Measurements from ENCODE around the gene CENPP.

Gene CENPP

DNA sequence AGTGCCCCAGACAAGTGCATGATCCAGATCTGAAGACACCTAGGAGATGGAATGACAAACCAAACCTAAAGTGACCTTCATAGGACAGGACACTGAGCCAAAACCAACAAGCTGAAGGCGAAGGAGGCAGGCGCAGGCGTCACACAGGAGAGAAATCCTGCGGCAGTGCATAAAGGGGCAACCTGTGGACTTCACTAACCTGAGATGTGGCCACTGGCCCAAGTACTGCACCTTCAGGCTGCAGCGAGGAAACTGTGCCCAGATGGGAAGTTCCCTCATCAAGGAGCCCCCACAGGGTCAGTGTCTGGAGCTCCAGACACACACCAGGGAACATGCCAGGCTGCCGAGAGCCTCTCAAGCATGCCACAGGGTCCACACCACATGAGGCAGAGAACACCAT, 340.5 kb downstream of the CENPP start:
- Histone ChIP-seq H3K4me3 (ENCODE audit: control insufficient read depth in 1 of 7, extremely low read depth in 1 of 7, insufficient read depth in 4 of 7, low read depth in 2 of 7, low read length in 6 of 7) (no peak overlapping the region), H3K36me3 (ENCODE audit: control insufficient read depth in 4 of 4, insufficient read depth in 4 of 4, low read length in 3 of 4) (peaks cover 0 to 22% (median 7%) of the 10 kb centered on the region in 4 experiments), H3K9me3 (ENCODE audit: control extremely low read depth in 1 of 5, control insufficient read depth in 4 of 5, insufficient read depth in 2 of 5, low read depth in 1 of 5, low read length in 4 of 5) (no peaks in the 10 kb centered on the region), H3K27ac (ENCODE audit: insufficient read depth in 1 of 2, low read depth in 1 of 2, low read length in 2 of 2, poor library complexity in 1 of 2, severe bottlenecking in 2 of 2) (no peak overlapping the region), H3K27me3 (replicated peaks in 2 of 5; ENCODE audit: control insufficient read depth in 4 of 5, insufficient read depth in 5 of 5, low read length in 4 of 5) (no peaks in the 10 kb centered on the region), H3K4me1 (ENCODE audit: control extremely low read depth in 1 of 4, control insufficient read depth in 4 of 4, insufficient read depth in 4 of 4, low read length in 3 of 4) (peaks cover 0 to 17% (median 14%) of the 10 kb centered on the region in 4 experiments)
- 97% methylated on average over 6 of the region's 6 CpGs for WGBS (ENCODE audit: insufficient coverage)
- ChIA-PET CTCF (interaction anchor here (1.4 kb wide), 1 partner anchor 124 kb away, joined by 3 read pairs; no protein-coding TSS in a partner anchor), POLR2A (no interaction called here)
- no peak for DNase-seq

- Histone ChIP-seq H3K36me3 (ENCODE audit: control insufficient read depth in 4 of 4, insufficient read depth in 4 of 4, low read length in 3 of 4) (peaks cover 0 to 22% (median 7%) of the 10 kb centered on the region in 4 experiments), H3K27ac (ENCODE audit: insufficient read depth in 1 of 2, low read depth in 1 of 2, low read length in 2 of 2, poor library complexity in 1 of 2, severe bottlenecking in 2 of 2) (no peak overlapping the region), H3K9me3 (ENCODE audit: control extremely low read depth in 1 of 5, control insufficient read depth in 4 of 5, insufficient read depth in 2 of 5, low read depth in 1 of 5, low read length in 4 of 5) (no peaks in the 10 kb centered on the region), H3K27me3 (replicated peaks in 2 of 5; ENCODE audit: control insufficient read depth in 4 of 5, insufficient read depth in 5 of 5, low read length in 4 of 5) (no peaks in the 10 kb centered on the region), H3K4me3 (ENCODE audit: control insufficient read depth in 1 of 7, extremely low read depth in 1 of 7, insufficient read depth in 4 of 7, low read depth in 2 of 7, low read length in 6 of 7) (no peak overlapping the region), H3K4me1 (ENCODE audit: control extremely low read depth in 1 of 4, control insufficient read depth in 4 of 4, insufficient read depth in 4 of 4, low read length in 3 of 4) (peaks cover 0 to 18% (median 16%) of the 10 kb centered on the region in 4 experiments)
- ChIA-PET CTCF (interaction anchor here (1.2 to 1.4 kb wide), 2 partner anchors 43 to 123 kb away, joined by 3 read pairs; no protein-coding TSS in a partner anchor), POLR2A (interaction anchor here (1.0 kb wide), 1 partner anchor 9 kb away, joined by 4 read pairs; no protein-coding TSS in a partner anchor)
- no peak for DNase-seq
- WGBS (ENCODE audit: insufficient coverage), result 97% methylated on average over 8 of the region's 8 CpGs
Observed at GRCh38 chr9:92666912-92667532, 341.3 kb downstream of the CENPP start.

DNA sequence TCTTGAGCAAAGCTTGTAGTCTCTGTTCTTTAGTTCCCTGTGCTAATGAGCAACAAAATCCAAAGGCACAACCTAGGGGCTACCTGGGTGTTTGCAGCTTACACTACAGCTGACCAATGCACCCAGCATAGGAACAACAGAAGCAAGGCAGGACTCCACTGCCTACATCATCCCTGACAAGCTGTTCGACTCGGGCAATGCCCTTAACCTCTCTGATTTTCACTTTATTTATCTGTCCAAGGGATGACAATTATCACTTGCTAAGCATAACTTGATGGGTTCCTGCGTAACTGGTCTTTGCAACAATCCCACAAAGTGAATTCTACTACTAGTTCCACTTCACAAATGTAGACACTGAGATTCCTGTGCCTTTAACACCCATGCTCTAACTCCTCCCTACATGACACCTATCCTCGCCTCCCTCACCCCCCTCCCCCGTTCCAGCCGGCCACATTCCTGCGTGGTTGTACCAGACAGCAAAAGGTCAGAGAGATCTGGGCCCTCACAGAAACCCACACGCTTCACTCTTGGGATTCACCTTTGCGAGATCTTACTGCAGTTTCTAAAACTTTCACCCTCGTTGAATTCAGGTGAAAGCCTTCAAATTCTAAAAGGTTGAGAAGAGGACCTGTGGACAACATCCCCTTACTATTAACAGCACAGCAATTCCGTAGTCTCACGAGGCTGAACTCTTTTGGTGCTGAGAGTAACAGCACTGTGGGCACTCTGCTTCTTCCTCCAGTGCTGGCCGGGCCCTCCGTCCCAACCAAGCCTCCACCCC, 343.2 kb downstream of the CENPP start:
- Histone ChIP-seq H3K4me1 (ENCODE audit: control extremely low read depth in 1 of 4, control insufficient read depth in 4 of 4, insufficient read depth in 4 of 4, low read length in 3 of 4) (peaks cover 0 to 18% (median 16%) of the 10 kb centered on the region in 4 experiments), H3K4me3 (ENCODE audit: control insufficient read depth in 1 of 7, extremely low read depth in 1 of 7, insufficient read depth in 4 of 7, low read depth in 2 of 7, low read length in 6 of 7) (peak overlapping the region; percentile 78 to 99 (median 95)), H3K9me3 (ENCODE audit: control extremely low read depth in 1 of 5, control insufficient read depth in 4 of 5, insufficient read depth in 2 of 5, low read depth in 1 of 5, low read length in 4 of 5) (no peaks in the 10 kb centered on the region), H3K27me3 (replicated peaks in 2 of 5; ENCODE audit: control insufficient read depth in 4 of 5, insufficient read depth in 5 of 5, low read length in 4 of 5) (no peaks in the 10 kb centered on the region), H3K36me3 (ENCODE audit: control insufficient read depth in 4 of 4, insufficient read depth in 4 of 4, low read length in 3 of 4) (peaks cover 0 to 15% (median 7%) of the 10 kb centered on the region in 4 experiments), H3K27ac (ENCODE audit: insufficient read depth in 1 of 2, low read depth in 1 of 2, low read length in 2 of 2, poor library complexity in 1 of 2, severe bottlenecking in 2 of 2) (peak overlapping the region in 1 of 2 experiments; percentile 94)
- 36% methylated on average over 9 of the region's 14 CpGs for WGBS (ENCODE audit: insufficient coverage)
- ChIA-PET CTCF (interaction anchor here (0.6 kb wide), 1 partner anchor 1597 kb away, joined by 3 read pairs; no protein-coding TSS in a partner anchor), POLR2A (interaction anchor here (0.6 kb wide), 1 partner anchor 407 kb away, joined by 3 read pairs; no protein-coding TSS in a partner anchor)
- DNase-seq, result no peak

DNA sequence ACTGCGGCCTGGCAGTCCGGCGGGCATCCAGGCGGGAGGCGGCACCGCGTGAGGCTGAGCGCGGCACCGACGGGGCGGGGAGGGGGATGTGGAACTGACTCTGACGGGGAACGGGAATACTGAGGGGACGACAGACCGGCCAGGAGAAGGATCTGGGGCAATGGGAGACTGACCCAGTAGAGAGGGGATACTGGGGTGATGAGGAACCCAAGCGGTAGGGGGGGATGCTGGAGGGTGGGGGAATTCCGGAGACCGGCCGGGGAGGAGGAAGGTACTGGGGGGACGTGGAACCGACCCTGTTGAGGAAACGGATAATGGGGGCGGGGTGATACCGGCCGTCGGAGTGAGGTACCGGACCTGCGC, 343.8 kb downstream of the CENPP start:
- H3K9me3 ChIP-seq (ENCODE audit: control extremely low read depth in 1 of 5, control insufficient read depth in 4 of 5, insufficient read depth in 2 of 5, low read depth in 1 of 5, low read length in 4 of 5), result no peaks in the 10 kb centered on the region
- peaks cover 0 to 18% (median 16%) of the 10 kb centered on the region in 4 experiments for H3K4me1 ChIP-seq (ENCODE audit: control extremely low read depth in 1 of 4, control insufficient read depth in 4 of 4, insufficient read depth in 4 of 4, low read length in 3 of 4)
- peaks cover 0 to 15% (median 7%) of the 10 kb centered on the region in 4 experiments for H3K36me3 ChIP-seq (ENCODE audit: control insufficient read depth in 4 of 4, insufficient read depth in 4 of 4, low read length in 3 of 4)
- POLR2A ChIA-PET, result interaction anchor here (0.8 to 1.9 kb wide), 5 partner anchors 10 to 344 kb away, joined by 3 to 8 read pairs (median 6); partner anchors contain the start of genes CENPP and NOL8
- H3K27ac ChIP-seq (ENCODE audit: insufficient read depth in 1 of 2, low read depth in 1 of 2, low read length in 2 of 2, poor library complexity in 1 of 2, severe bottlenecking in 2 of 2), result peak overlapping the region; percentile 40 to 94
- peak in 1 of 3 donors; percentile 61 for DNase-seq
- peak overlapping the region; percentile 78 to 99 (median 95) for H3K4me3 ChIP-seq (ENCODE audit: control insufficient read depth in 1 of 7, extremely low read depth in 1 of 7, insufficient read depth in 4 of 7, low read depth in 2 of 7, low read length in 6 of 7)
- CTCF ChIA-PET, result interaction anchor here (1.4 to 1.7 kb wide), 3 partner anchors 36 to 121 kb away, joined by 4 to 6 read pairs (median 6); no protein-coding TSS in a partner anchor
- 1% methylated on average over 27 of the region's 29 CpGs for whole genome bisulfite sequencing (ENCODE audit: insufficient coverage)
- no peaks in the 10 kb centered on the region for H3K27me3 ChIP-seq (replicated peaks in 2 of 5; ENCODE audit: control insufficient read depth in 4 of 5, insufficient read depth in 5 of 5, low read length in 4 of 5)

Data from common myeloid progenitor, CD34-positive (primary cell).